Measurements from ENCODE around the gene CHSY3. TPM values are rescaled to one million over a fixed set of nuclear protein-coding genes. Genes with fewer than 3 reads are reported as not detected.
"Not testable (repeated sequence)": the region's sequence is repeated elsewhere in the genome, so short reads cannot be mapped to it uniquely, and the experiment has no call there.

CHSY3 gene
- total and polyA plus RNA-seq, 7 donors, result 0.33 to 2.9 (median 0.67) TPM

DNA sequence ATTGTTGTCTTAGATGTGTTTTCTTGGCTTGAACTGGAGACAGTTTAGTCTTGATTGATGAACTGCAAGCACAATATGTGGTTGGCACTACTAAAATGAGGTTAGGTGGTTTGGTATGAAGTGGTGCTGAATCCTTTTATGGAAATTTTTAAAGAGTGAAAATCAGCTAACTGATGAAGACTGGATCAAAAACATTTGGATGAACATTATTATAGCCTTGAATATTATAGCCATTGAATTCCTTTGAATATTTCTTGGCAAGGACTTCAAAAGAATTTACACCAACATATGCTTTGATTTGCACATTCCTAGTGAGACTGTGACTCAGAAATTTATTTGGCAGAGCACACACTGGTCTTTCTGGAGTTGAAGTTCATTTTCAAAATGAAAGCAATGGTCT, 318.3 kb downstream of the CHSY3 start:
- TF ChIP-seq, protein P1, sequence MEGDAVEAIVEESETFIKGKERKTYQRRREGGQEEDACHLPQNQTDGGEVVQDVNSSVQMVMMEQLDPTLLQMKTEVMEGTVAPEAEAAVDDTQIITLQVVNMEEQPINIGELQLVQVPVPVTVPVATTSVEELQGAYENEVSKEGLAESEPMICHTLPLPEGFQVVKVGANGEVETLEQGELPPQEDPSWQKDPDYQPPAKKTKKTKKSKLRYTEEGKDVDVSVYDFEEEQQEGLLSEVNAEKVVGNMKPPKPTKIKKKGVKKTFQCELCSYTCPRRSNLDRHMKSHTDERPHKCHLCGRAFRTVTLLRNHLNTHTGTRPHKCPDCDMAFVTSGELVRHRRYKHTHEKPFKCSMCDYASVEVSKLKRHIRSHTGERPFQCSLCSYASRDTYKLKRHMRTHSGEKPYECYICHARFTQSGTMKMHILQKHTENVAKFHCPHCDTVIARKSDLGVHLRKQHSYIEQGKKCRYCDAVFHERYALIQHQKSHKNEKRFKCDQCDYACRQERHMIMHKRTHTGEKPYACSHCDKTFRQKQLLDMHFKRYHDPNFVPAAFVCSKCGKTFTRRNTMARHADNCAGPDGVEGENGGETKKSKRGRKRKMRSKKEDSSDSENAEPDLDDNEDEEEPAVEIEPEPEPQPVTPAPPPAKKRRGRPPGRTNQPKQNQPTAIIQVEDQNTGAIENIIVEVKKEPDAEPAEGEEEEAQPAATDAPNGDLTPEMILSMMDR (IDR thresholded peaks at IDR 0.05), result no peak

DNA sequence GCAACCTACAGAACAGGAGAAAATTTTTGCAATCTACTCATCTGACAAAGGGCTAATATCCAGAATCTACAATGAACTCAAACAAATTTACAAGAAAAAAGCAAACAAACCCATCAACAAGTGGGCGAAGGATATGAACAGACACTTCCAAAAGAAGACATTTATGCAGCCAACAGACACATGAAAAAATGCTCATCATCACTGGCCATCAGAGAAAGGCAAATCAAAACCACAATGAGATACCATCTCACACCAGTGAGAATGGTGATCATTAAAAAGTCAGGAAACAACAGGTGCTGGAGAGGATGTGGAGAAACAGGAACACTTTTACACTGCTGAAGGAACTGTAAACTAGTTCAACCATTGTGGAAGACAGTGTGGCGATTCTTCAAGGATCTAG, 322.3 kb downstream of the CHSY3 start:
- intact Hi-C loops (cut with DNase I); H3K4me3 ChIP-seq; H3K27ac ChIP-seq; DNase-seq; H3K36me3 ChIP-seq (ENCODE audit: insufficient read depth in 1 of 2, low read depth in 1 of 2); H3K4me1 ChIP-seq; H3K27me3 ChIP-seq (ENCODE audit: insufficient read depth in 3 of 3, low read length in 2 of 3); ATAC-seq; H3K9me3 ChIP-seq: not testable (repeated sequence)
- 87 to 94% (median 92%) methylated on average over 2 of the region's 2 CpGs for WGBS, 3 donors

More for the DNA sequence above, 318.3 kb downstream of the CHSY3 start:
- ATAC-seq (no peak), DNase-seq (no peak)
- Histone ChIP-seq H3K27ac (no peak overlapping the region), H3K9me3 (peaks cover 7% of the 10 kb centered on the region), H3K27me3 (ENCODE audit: insufficient read depth in 3 of 3, low read length in 2 of 3) (no peaks in the 10 kb centered on the region), H3K4me1 (no peaks in the 10 kb centered on the region), H3K4me3 (no peak overlapping the region), H3K36me3 (ENCODE audit: insufficient read depth in 1 of 2, low read depth in 1 of 2) (no peaks in the 10 kb centered on the region)
- intact Hi-C loops (cut with DNase I), result no loop called here

DNA sequence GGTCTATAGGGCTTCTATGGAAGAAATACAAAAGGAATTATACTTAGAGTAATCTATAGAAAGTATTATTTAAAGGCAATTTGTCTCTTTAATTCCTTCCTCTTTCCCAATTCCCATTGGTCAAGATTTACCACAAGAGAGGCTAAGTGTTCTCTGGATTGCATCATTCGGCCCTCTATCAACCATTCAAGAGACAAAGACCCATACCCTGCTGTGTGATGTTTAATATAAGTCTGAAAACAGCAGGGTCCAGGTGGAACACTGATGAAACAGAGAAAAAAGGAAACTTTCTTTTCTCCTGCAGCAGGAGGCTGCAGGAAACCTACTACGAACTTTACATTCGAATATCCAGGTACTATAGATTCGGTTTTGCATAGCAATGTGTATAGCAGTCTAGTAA, 323.4 kb downstream of the CHSY3 start:
- Histone ChIP-seq H3K36me3 (ENCODE audit: insufficient read depth in 1 of 2, low read depth in 1 of 2) (no peaks in the 10 kb centered on the region), H3K27ac (no peak overlapping the region), H3K9me3 (peaks cover 7% of the 10 kb centered on the region), H3K4me1 (no peaks in the 10 kb centered on the region), H3K4me3 (no peak overlapping the region), H3K27me3 (ENCODE audit: insufficient read depth in 3 of 3, low read length in 2 of 3) (no peaks in the 10 kb centered on the region)
- no peak for ATAC-seq
- TF ChIP-seq, protein P1 (IDR thresholded peaks at IDR 0.05), result no peak
- WGBS, 3 donors, result 82 to 86% (median 85%) methylated on average over 4 of the region's 4 CpGs
- DNase-seq, result no peak
- intact Hi-C loops (cut with DNase I), result no loop called here

DNA sequence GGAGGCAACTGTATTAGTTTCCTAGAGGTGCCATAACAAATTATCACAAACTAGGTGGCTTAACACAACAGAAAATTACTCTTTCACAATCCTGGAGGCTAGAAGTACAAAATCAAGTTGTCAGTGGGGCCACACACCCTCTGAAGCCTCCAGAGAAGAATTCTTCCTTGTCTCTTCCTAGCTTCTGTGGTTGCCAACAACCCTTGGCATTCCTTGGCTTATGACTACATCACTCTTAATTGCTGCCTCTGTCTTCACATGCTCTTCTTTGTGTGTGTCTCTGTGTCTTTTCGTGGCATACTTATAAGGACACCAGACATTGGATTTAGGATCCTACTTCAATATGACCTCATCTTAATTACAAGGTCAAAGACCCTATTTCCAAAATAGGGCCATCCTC, 327.5 kb downstream of the CHSY3 start:
- DNase-seq (no peak), ATAC-seq (no peak)
- Histone ChIP-seq H3K9me3 (no peaks in the 10 kb centered on the region), H3K4me1 (no peaks in the 10 kb centered on the region), H3K27ac (no peak overlapping the region), H3K36me3 (ENCODE audit: insufficient read depth in 1 of 2, low read depth in 1 of 2) (no peaks in the 10 kb centered on the region), H3K4me3 (no peak overlapping the region), H3K27me3 (ENCODE audit: insufficient read depth in 3 of 3, low read length in 2 of 3) (no peaks in the 10 kb centered on the region)
- intact Hi-C loops (cut with DNase I), result no loop called here
- TF ChIP-seq, protein P1 (IDR thresholded peaks at IDR 0.05), result no peak
- WGBS, 3 donors, result 58 to 70% (median 67%) methylated on average over 1 of the region's 1 CpG

DNA sequence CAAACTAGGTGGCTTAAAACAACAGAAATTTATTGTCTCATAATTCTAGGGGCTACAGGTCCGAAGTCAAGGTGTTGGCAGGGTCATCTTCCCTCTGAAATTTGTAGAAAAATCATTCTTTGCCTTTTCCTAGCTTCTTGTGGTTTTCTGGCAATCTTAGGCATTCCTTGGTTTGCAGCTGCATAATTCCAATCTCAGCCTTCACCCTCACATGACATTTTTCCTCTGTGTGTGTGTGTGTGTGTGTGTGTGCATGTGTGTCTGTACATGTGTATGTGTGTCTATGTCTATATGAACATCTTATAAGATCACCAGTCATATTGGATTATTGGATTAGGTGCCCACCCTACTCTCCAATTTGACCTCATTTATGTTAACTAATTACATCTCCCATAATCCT, 330.6 kb downstream of the CHSY3 start:
- intact Hi-C loops (cut with DNase I), result no loop called here
- Histone ChIP-seq H3K36me3 (ENCODE audit: insufficient read depth in 1 of 2, low read depth in 1 of 2) (no peaks in the 10 kb centered on the region), H3K27me3 (ENCODE audit: insufficient read depth in 3 of 3, low read length in 2 of 3) (no peaks in the 10 kb centered on the region), H3K27ac (no peak overlapping the region), H3K4me3 (no peak overlapping the region), H3K9me3 (no peaks in the 10 kb centered on the region), H3K4me1 (no peaks in the 10 kb centered on the region)
- 40 to 64% (median 63%) methylated on average over 1 of the region's 1 CpG for WGBS, 3 donors
- DNase-seq (no peak), ATAC-seq (no peak)
- TF ChIP-seq, protein P1 (IDR thresholded peaks at IDR 0.05), result no peak

Other genes with a start within 250 kb of the CHSY3 start
- gene MINAR2, start 156.4 kb upstream of the CHSY3 start, total RNA-seq, result not detected
- gene MINAR2, start 156.4 kb upstream of the CHSY3 start, polyA plus RNA-seq, result not detected